ENCODE results near the gene ZNF541. TPM values are rescaled to one million over a fixed set of nuclear protein-coding genes. Genes with fewer than 3 reads are reported as not detected.

ZNF541 gene
- polyA plus RNA-seq, 3 donors: not detected

DNA sequence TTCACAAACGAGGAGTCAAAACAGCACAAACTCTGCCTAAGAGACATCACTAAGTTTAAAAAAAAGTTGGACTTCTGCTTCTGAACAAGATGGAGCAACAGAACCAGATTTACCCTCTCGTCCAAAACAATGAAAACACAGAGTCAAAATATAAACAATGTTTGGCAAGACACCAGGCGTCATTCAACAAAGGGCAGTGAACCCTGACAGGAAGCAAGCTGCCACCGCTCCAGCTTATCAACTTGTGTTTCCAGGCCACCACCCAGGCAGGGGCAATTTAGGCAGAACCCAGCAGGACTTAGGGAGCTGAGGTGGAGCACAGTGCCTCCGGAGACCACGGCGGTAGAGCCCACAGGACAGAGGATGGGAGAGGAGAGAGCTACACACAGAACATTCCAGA is 49.5 kb downstream of the ZNF541 start:
- Histone ChIP-seq H3K4me2 (replicated peaks; ENCODE audit: extremely low read depth, low read length, poor library complexity, severe bottlenecking) (no peak overlapping the region), H4K20me1 (ENCODE audit: insufficient read depth, low read length) (no peaks in the 10 kb centered on the region), H3K9me3 (replicated peaks in 1 of 2; ENCODE audit: control insufficient read depth in 1 of 2, insufficient read depth in 1 of 2, low read length in 2 of 2) (no peaks in the 10 kb centered on the region), H3K4me3 (replicated peaks in 1 of 3; ENCODE audit: low read depth in 2 of 3, low read length in 3 of 3) (no peak overlapping the region), H2AFZ (ENCODE audit: insufficient read depth, low read depth, low read length, poor library complexity, severe bottlenecking) (no peak overlapping the region), H3K4me1 (ENCODE audit: control insufficient read depth in 1 of 2, insufficient read depth in 2 of 2, low read length in 2 of 2) (peaks cover 4 to 5% of the 10 kb centered on the region in 2 donors), H3K36me3 (replicated peaks in 1 of 2; ENCODE audit: control insufficient read depth in 1 of 2, insufficient read depth in 2 of 2, low read length in 2 of 2) (no peaks in the 10 kb centered on the region), H3K27ac (ENCODE audit: low read depth in 1 of 2, low read length in 2 of 2) (no peak overlapping the region), H3K27me3 (ENCODE audit: control insufficient read depth in 2 of 2, insufficient read depth in 2 of 2, low read length in 2 of 2) (peaks cover 0 to 16% of the 10 kb centered on the region in 2 donors), H3K9ac (ENCODE audit: insufficient read depth, low read length, poor library complexity, severe bottlenecking) (peak overlapping the region; percentile 15), H3K79me2 (ENCODE audit: insufficient read depth, low read length) (no peaks in the 10 kb centered on the region)
- intact Hi-C loops (cut with micrococcal nuclease): no loop called here
- 44% methylated on average over 3 of the region's 7 CpGs for WGBS (ENCODE audit: insufficient coverage)
- H3K27me3 Mint-ChIP-seq (ENCODE audit: low read depth in 3 of 3): peaks cover 24 to 43% (median 36%) of the 10 kb centered on the region in 3 donors
- TF ChIP-seq CTCF (IDR thresholded peaks at IDR 0.05): no peak
- no peak overlapping the region for H3K4me3 Mint-ChIP-seq
- DNase-seq: no peak
- H3K4me1 Mint-ChIP-seq: peaks cover 8% of the 10 kb centered on the region
- H3K9me3 Mint-ChIP-seq: peaks cover 0 to 1% (median 0%) of the 10 kb centered on the region in 7 donors
- H3K36me3 Mint-ChIP-seq: no peaks in the 10 kb centered on the region
- peak overlapping the region in 1 of 7 donors; percentile 37 for H3K27ac Mint-ChIP-seq

Small RNA genes lying within 50 kb of the gene (small RNA-seq; reads per million reads assigned to genes)
- not detected for gene RN7SL322P (ENCODE audit: insufficient read length, low read depth)

Other genes with a start within 250 kb of the ZNF541 start
- 10 to 100 TPM in 1 of 3 donors, 1 to 10 TPM in 2; 2.4 to 46.9 (median 4.3) TPM for gene C5AR2, start 241.0 kb downstream of the ZNF541 start, polyA plus RNA-seq
- gene DHX34, start 223.8 kb downstream of the ZNF541 start, polyA plus RNA-seq: 10 to 100 TPM in 1 of 3 donors, 1 to 10 TPM in 2; 3.4 to 34.4 (median 3.8) TPM
- gene MEIS3, start 153.6 kb downstream of the ZNF541 start, polyA plus RNA-seq: not detected
- not detected for gene SLC8A2, start 101.3 kb downstream of the ZNF541 start, polyA plus RNA-seq
- 1 to 10 TPM; 9.5 to 9.7 (median 9.5) TPM for gene KPTN, start 88.9 kb downstream of the ZNF541 start, polyA plus RNA-seq
- gene NAPA, start 58.1 kb downstream of the ZNF541 start, polyA plus RNA-seq: 100 to 1,000 TPM in 2 of 3 donors, 10 to 100 TPM in 1; 77.5 to 135 (median 111) TPM
- 1 to 10 TPM in 1 of 3 donors, under 1 TPM in 1, not detected in 1; 0.08 to 4.6 TPM for gene BICRA, start 36.0 kb upstream of the ZNF541 start, polyA plus RNA-seq
- not detected for gene EHD2, start 140.3 kb upstream of the ZNF541 start, polyA plus RNA-seq
- gene NOP53, start 172.4 kb upstream of the ZNF541 start, polyA plus RNA-seq: 100 to 1,000 TPM in 1 of 3 donors, 10 to 100 TPM in 2; 47.5 to 193 (median 70.4) TPM
- gene SELENOW, start 205.6 kb upstream of the ZNF541 start, polyA plus RNA-seq: 100 to 1,000 TPM; 103 to 204 (median 171) TPM
- gene TPRX1, start 231.4 kb upstream of the ZNF541 start, polyA plus RNA-seq: not detected
- not detected for gene CRX, start 248.8 kb upstream of the ZNF541 start, polyA plus RNA-seq

Data from CD14-positive monocyte (primary cell).